SK-N-SH treated with all-trans-retinoic acid at 6 μM for 48 hours (cell line): ENCODE data around the gene GPRIN2.

ENCODE experiments used
- ARNTL ChIP-seq: fragments of 450-650 bp; formaldehyde crosslinking; IDR thresholded peaks from 2 replicates; pipeline ENCODE4 v1.5.0; 2020; ENCODE audit warnings: low read depth, mild to moderate bottlenecking, moderate library complexity, borderline replicate concordance
- ESRRG ChIP-seq: fragments of 250-450 bp; sonication (Bioruptor Pico); IDR thresholded peaks from 2 replicates; pipeline ENCODE4 v1.6.1; 2021; ENCODE audit warnings: mild to moderate bottlenecking
- OSR1 ChIP-seq: fragments of 250-450 bp; sonication (Bioruptor Pico); IDR thresholded peaks from 2 replicates; pipeline ENCODE4 v1.8.0; 2022; ENCODE audit warnings: moderate library complexity, mild to moderate bottlenecking, inconsistent platforms
- TOX ChIP-seq: fragments of 250-450 bp; sonication (Bioruptor Pico); IDR thresholded peaks from 2 replicates; pipeline ENCODE4 v1.8.0; 2021; ENCODE audit warnings: mild to moderate bottlenecking, moderate library complexity, borderline replicate concordance
- ZNF70 ChIP-seq: fragments of 450-650 bp; formaldehyde crosslinking; IDR thresholded peaks from 2 replicates; pipeline ENCODE4 v1.5.0; 2020; ENCODE audit warnings: mild to moderate bottlenecking, moderate library complexity
- ZNF8 ChIP-seq: fragments of 450-650 bp; formaldehyde crosslinking; IDR thresholded peaks from 2 replicates; pipeline ENCODE4 v1.5.0; 2020; ENCODE audit warnings: mild to moderate bottlenecking, moderate library complexity

GRCh38 chr10:46551701-46552525 lies 4.5 kb downstream of the GPRIN2 start:
- TF ChIP-seq OSR1 (CRISPR knock-in tag) (no peak), TOX (CRISPR knock-in tag) (no peak), ESRRG (no peak), ZNF8 (CRISPR knock-in tag) (no peak), ARNTL (CRISPR knock-in tag) (no peak), ZNF70 (CRISPR knock-in tag) (no peak)
